Hematopoietic multipotent progenitor cell treated with erythropoietin and hydrocortisone succinate and interleukin-3 and kit ligand, for 8 days (in vitro differentiated cells): ENCODE data around the gene MPEG1.

Experiments used
- DNase-seq: peaks from one replicate; pipeline ENCODE4 v3.0.0-alpha.2; 2015

Gene MPEG1

GRCh38 chr11:59186130-59186594, 26.6 kb downstream of the MPEG1 start:
- peak; percentile 33 for DNase-seq

GRCh38 chr11:59185386-59185945, 27.3 kb downstream of the MPEG1 start:
- no peak for DNase-seq

- DNase-seq = no peak
Measured at GRCh38 chr11:59184691-59185339, 27.9 kb downstream of the MPEG1 start.

GRCh38 chr11:59183771-59184170, 29.0 kb downstream of the MPEG1 start:
- no peak for DNase-seq

GRCh38 chr11:59182457-59183151, 30.1 kb downstream of the MPEG1 start:
- no peak for DNase-seq

- no peak for DNase-seq
Measured at GRCh38 chr11:59181746-59182456, 30.8 kb downstream of the MPEG1 start.

GRCh38 chr11:59180907-59181306, 31.8 kb downstream of the MPEG1 start:
- DNase-seq = no peak

- no peak for DNase-seq
Measured at GRCh38 chr11:59180168-59180776, 32.5 kb downstream of the MPEG1 start.

GRCh38 chr11:59179121-59179520, 33.6 kb downstream of the MPEG1 start:
- DNase-seq = no peak

GRCh38 chr11:59178402-59178801, 34.3 kb downstream of the MPEG1 start:
- no peak for DNase-seq

- no peak for DNase-seq
Measured at GRCh38 chr11:59176330-59176729, 36.4 kb downstream of the MPEG1 start.

- no peak for DNase-seq
Measured at GRCh38 chr11:59175091-59175501, 37.6 kb downstream of the MPEG1 start.

- no peak for DNase-seq
Measured at GRCh38 chr11:59174664-59175033, 38.1 kb downstream of the MPEG1 start.

- no peak for DNase-seq
Measured at GRCh38 chr11:59173964-59174663, 38.6 kb downstream of the MPEG1 start.

GRCh38 chr11:59173080-59173963, 39.4 kb downstream of the MPEG1 start:
- DNase-seq = no peak

- DNase-seq = no peak
Measured at GRCh38 chr11:59172345-59173079, 40.2 kb downstream of the MPEG1 start.

- DNase-seq = peak; percentile 88
Measured at GRCh38 chr11:59171508-59172322, 41.0 kb downstream of the MPEG1 start, which contains the start of gene DTX4. TSS of gene DTX4 (plus strand) at chr11:59172132. CDS start at chr11:59172596, 464 bp downstream.

GRCh38 chr11:59164028-59164427, 48.7 kb downstream of the MPEG1 start:
- DNase-seq = no peak
